ENCODE measurements around the gene STIM2. TPM values are rescaled to one million over a fixed set of nuclear protein-coding genes. Genes with fewer than 3 reads are reported as not detected.

Gene STIM2
- total and polyA plus RNA-seq, 2 donors (not counting 1 experiment from before 2014, with no cell fraction given) = 48.6 to 96.0 TPM

- no peaks in the 10 kb centered on the region for H4K20me1 ChIP-seq (ENCODE audit: control insufficient read depth, insufficient read depth, low read length, poor library complexity, severe bottlenecking)
- H3K79me2 ChIP-seq (ENCODE audit: control insufficient read depth, insufficient read depth, low read length) = no peaks in the 10 kb centered on the region
- Mint-ChIP-seq H3K4me1 (peaks cover 6% of the 10 kb centered on the region), H3K4me3 (no peak overlapping the region), H3K27ac (no peak overlapping the region), H3K9me3 (ENCODE audit: insufficient read depth) (no peaks in the 10 kb centered on the region), H3K27me3 (no peaks in the 10 kb centered on the region)
- no peak overlapping the region for H3K4me2 ChIP-seq (replicated peaks; ENCODE audit: low read depth, low read length, poor library complexity, severe bottlenecking)
- CTCF ChIA-PET = no interaction called here
- no peak overlapping the region for H3K9ac ChIP-seq (ENCODE audit: low read length)
- intact Hi-C loops (cut with micrococcal nuclease) = no loop called here
- H3K4me3 ChIP-seq (ENCODE audit: control extremely low read depth in 1 of 5, extremely low read depth in 1 of 5, insufficient read depth in 1 of 5, low read depth in 2 of 5, low read length in 4 of 5) = no peak overlapping the region
- H3K4me1 ChIP-seq (ENCODE audit: control insufficient read depth in 2 of 2, insufficient read depth in 2 of 2, low read length in 2 of 2) = no peaks in the 10 kb centered on the region
- POLR2A ChIA-PET = no interaction called here
- H3K36me3 ChIP-seq (replicated peaks in 1 of 2; ENCODE audit: control extremely low read depth in 1 of 2, control insufficient read depth in 1 of 2, extremely low read depth in 1 of 2, insufficient read depth in 2 of 2, low read length in 1 of 2) = peaks cover 17 to 51% of the 10 kb centered on the region in 2 experiments
- H3K9me3 ChIP-seq (ENCODE audit: control extremely low read depth in 1 of 3, control insufficient read depth in 2 of 3, insufficient read depth in 1 of 3, low read length in 2 of 3) = no peaks in the 10 kb centered on the region
- no CpG with 5 or more reads among the region's 3 CpGs for WGBS (ENCODE audit: insufficient coverage)
- ATAC-seq (ENCODE audit: low read depth) = no peak
- no peak overlapping the region for H3K27ac ChIP-seq (ENCODE audit: low read length in 2 of 2)
- no peak overlapping the region for H2AFZ ChIP-seq (ENCODE audit: insufficient read depth, low read depth, low read length, poor library complexity, severe bottlenecking)
- H3K27me3 ChIP-seq (replicated peaks in 1 of 4; ENCODE audit: control extremely low read depth in 1 of 4, control insufficient read depth in 3 of 4, insufficient read depth in 4 of 4, low read length in 3 of 4) = no peaks in the 10 kb centered on the region
- DNase-seq = no peak
- TF ChIP-seq, protein P1, sequence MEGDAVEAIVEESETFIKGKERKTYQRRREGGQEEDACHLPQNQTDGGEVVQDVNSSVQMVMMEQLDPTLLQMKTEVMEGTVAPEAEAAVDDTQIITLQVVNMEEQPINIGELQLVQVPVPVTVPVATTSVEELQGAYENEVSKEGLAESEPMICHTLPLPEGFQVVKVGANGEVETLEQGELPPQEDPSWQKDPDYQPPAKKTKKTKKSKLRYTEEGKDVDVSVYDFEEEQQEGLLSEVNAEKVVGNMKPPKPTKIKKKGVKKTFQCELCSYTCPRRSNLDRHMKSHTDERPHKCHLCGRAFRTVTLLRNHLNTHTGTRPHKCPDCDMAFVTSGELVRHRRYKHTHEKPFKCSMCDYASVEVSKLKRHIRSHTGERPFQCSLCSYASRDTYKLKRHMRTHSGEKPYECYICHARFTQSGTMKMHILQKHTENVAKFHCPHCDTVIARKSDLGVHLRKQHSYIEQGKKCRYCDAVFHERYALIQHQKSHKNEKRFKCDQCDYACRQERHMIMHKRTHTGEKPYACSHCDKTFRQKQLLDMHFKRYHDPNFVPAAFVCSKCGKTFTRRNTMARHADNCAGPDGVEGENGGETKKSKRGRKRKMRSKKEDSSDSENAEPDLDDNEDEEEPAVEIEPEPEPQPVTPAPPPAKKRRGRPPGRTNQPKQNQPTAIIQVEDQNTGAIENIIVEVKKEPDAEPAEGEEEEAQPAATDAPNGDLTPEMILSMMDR (IDR thresholded peaks at IDR 0.05) = no peak
- no peak for TF ChIP-seq EZH2 (IDR thresholded peaks at IDR 0.05; ENCODE audit: borderline replicate concordance, insufficient read depth, low read depth, low read length, poor library complexity, severe bottlenecking)
These were observed 162.3 kb downstream of the STIM2 start for GRCh38 chr4:27022963-27023362.

GRCh38 chr4:27023366-27023765 is 162.7 kb downstream of the STIM2 start:
- Histone ChIP-seq H3K9me3 (ENCODE audit: control extremely low read depth in 1 of 3, control insufficient read depth in 2 of 3, insufficient read depth in 1 of 3, low read length in 2 of 3) (no peaks in the 10 kb centered on the region), H3K9ac (ENCODE audit: low read length) (no peak overlapping the region), H3K27ac (ENCODE audit: low read length in 2 of 2) (no peak overlapping the region), H3K4me2 (replicated peaks; ENCODE audit: low read depth, low read length, poor library complexity, severe bottlenecking) (no peak overlapping the region), H3K79me2 (ENCODE audit: control insufficient read depth, insufficient read depth, low read length) (no peaks in the 10 kb centered on the region), H3K4me3 (ENCODE audit: control extremely low read depth in 1 of 5, extremely low read depth in 1 of 5, insufficient read depth in 1 of 5, low read depth in 2 of 5, low read length in 4 of 5) (no peak overlapping the region), H4K20me1 (ENCODE audit: control insufficient read depth, insufficient read depth, low read length, poor library complexity, severe bottlenecking) (no peaks in the 10 kb centered on the region), H2AFZ (ENCODE audit: insufficient read depth, low read depth, low read length, poor library complexity, severe bottlenecking) (no peak overlapping the region), H3K36me3 (replicated peaks in 1 of 2; ENCODE audit: control extremely low read depth in 1 of 2, control insufficient read depth in 1 of 2, extremely low read depth in 1 of 2, insufficient read depth in 2 of 2, low read length in 1 of 2) (peaks cover 17 to 47% of the 10 kb centered on the region in 2 experiments), H3K27me3 (replicated peaks in 1 of 4; ENCODE audit: control extremely low read depth in 1 of 4, control insufficient read depth in 3 of 4, insufficient read depth in 4 of 4, low read length in 3 of 4) (no peaks in the 10 kb centered on the region), H3K4me1 (ENCODE audit: control insufficient read depth in 2 of 2, insufficient read depth in 2 of 2, low read length in 2 of 2) (no peaks in the 10 kb centered on the region)
- CTCF ChIA-PET = interaction anchor here (0.6 kb wide), 1 partner anchor 421 kb away, joined by 3 read pairs; no protein-coding TSS in a partner anchor
- no peaks in the 10 kb centered on the region for H3K27me3 Mint-ChIP-seq
- DNase-seq (no peak), ATAC-seq (ENCODE audit: low read depth) (no peak)
- TF ChIP-seq, protein P1 (IDR thresholded peaks at IDR 0.05) = no peak
- TF ChIP-seq EZH2 (IDR thresholded peaks at IDR 0.05; ENCODE audit: borderline replicate concordance, insufficient read depth, low read depth, low read length, poor library complexity, severe bottlenecking) = no peak
- H3K4me3 Mint-ChIP-seq = no peak overlapping the region
- intact Hi-C loops (cut with micrococcal nuclease) = no loop called here
- no peaks in the 10 kb centered on the region for H3K9me3 Mint-ChIP-seq (ENCODE audit: insufficient read depth)
- WGBS (ENCODE audit: insufficient coverage) = 100% methylated on average over 2 of the region's 4 CpGs
- POLR2A ChIA-PET = no interaction called here
- peaks cover 6% of the 10 kb centered on the region for H3K4me1 Mint-ChIP-seq
- no peak overlapping the region for H3K27ac Mint-ChIP-seq

Measured in B cell (primary cell).